SU-DHL-6 (cell line): ENCODE data around the gene DUSP9.

Source experiments
- H2AFZ ChIP-seq: fragments of 200-600 bp; sonication (generic); 2 replicates; pipeline ENCODE4 v1.6.1; 2014; ENCODE audit warnings: low read depth, mild to moderate bottlenecking, moderate library complexity, mixed read lengths, antibody characterized with exemption, low read length; ENCODE audit not compliant: severe bottlenecking
- H3F3A ChIP-seq: fragments of 200-600 bp; shearing (Covaris generic); 2 replicates; pipeline ENCODE4 v1.6.0; 2016; ENCODE audit warnings: antibody characterized with exemption, mild to moderate bottlenecking; ENCODE audit not compliant: insufficient read depth
- H3K27ac ChIP-seq: fragments of 200-600 bp; sonication (generic); 2 replicates; pipeline ENCODE4 v1.5.1; 2016; ENCODE audit warnings: low read depth, mild to moderate bottlenecking, low read length, moderate library complexity, mixed read lengths
- H3K27me3 ChIP-seq: fragments of 200-600 bp; sonication (generic), shearing (Covaris generic); 2 replicates; pipeline ENCODE4 v1.6.0; 2014; ENCODE audit warnings: mild to moderate bottlenecking, low read length
- H3K36me3 ChIP-seq: fragments of 200-600 bp; sonication (generic); 2 replicates; pipeline ENCODE4 v1.6.1; 2014; ENCODE audit warnings: mild to moderate bottlenecking, low read length, mixed read lengths
- H3K4me2 ChIP-seq: fragments of 300-600, 200-600 bp; shearing (Covaris generic), sonication (generic); 2 replicates; pipeline ENCODE4 v1.6.0; 2014; ENCODE audit warnings: low read length, low read depth, mild to moderate bottlenecking; ENCODE audit not compliant: poor library complexity, severe bottlenecking
- H3K4me3 ChIP-seq: fragments of 200-600 bp; sonication (generic); 2 replicates; pipeline ENCODE4 v1.5.1; 2014; ENCODE audit warnings: antibody characterized with exemption, low read length, mild to moderate bottlenecking, mixed read lengths; ENCODE audit not compliant: insufficient read depth, poor library complexity, severe bottlenecking
- H3K79me2 ChIP-seq: fragments of 200-600 bp; sonication (generic); 2 replicates; pipeline ENCODE4 v1.6.1; 2014; ENCODE audit warnings: mild to moderate bottlenecking, low read length, moderate library complexity; ENCODE audit not compliant: insufficient read depth
- H3K9ac ChIP-seq: fragments of 200-600 bp; sonication (generic); 2 replicates; pipeline ENCODE4 v1.7.0; 2014; ENCODE audit warnings: mild to moderate bottlenecking, low read length
- H3K9me2 ChIP-seq: fragments of 200-600 bp; sonication (generic); replicated peaks from 2 replicates; pipeline ENCODE4 v1.6.1; 2014; ENCODE audit warnings: low read length; ENCODE audit not compliant: insufficient read depth
- H3K9me3 ChIP-seq: fragments of 200-600 bp; sonication (generic); 2 replicates; pipeline ENCODE4 v1.6.1; 2014; ENCODE audit warnings: low read length, mixed read lengths; ENCODE audit not compliant: insufficient read depth
- H4K20me1 ChIP-seq: fragments of 200-600 bp; sonication (generic); 2 replicates; pipeline ENCODE4 v1.6.1; 2014; ENCODE audit warnings: low read depth, mild to moderate bottlenecking, antibody characterized with exemption, low read length, moderate library complexity, mixed read lengths
- EZH2phosphoT487 ChIP-seq: fragments of 200-600 bp; sonication (generic), shearing (Covaris generic); conservative IDR thresholded peaks from 2 replicates; pipeline ENCODE4 v1.6.1; 2018; ENCODE audit warnings: mild to moderate bottlenecking, antibody characterized with exemption, low read length, moderate library complexity, mixed read lengths
- TF ChIP-seq, protein P1 (sequence below): fragments of 200-600 bp; sonication (generic); IDR thresholded peaks from one replicate; pipeline ENCODE4 v1.5.1; 2017; ENCODE audit warnings: antibody characterized with exemption, mild to moderate bottlenecking, low read length, moderate library complexity; ENCODE audit not compliant: insufficient read depth, poor library complexity, severe bottlenecking

DUSP9 gene, protein sequence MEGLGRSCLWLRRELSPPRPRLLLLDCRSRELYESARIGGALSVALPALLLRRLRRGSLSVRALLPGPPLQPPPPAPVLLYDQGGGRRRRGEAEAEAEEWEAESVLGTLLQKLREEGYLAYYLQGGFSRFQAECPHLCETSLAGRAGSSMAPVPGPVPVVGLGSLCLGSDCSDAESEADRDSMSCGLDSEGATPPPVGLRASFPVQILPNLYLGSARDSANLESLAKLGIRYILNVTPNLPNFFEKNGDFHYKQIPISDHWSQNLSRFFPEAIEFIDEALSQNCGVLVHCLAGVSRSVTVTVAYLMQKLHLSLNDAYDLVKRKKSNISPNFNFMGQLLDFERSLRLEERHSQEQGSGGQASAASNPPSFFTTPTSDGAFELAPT

DNA sequence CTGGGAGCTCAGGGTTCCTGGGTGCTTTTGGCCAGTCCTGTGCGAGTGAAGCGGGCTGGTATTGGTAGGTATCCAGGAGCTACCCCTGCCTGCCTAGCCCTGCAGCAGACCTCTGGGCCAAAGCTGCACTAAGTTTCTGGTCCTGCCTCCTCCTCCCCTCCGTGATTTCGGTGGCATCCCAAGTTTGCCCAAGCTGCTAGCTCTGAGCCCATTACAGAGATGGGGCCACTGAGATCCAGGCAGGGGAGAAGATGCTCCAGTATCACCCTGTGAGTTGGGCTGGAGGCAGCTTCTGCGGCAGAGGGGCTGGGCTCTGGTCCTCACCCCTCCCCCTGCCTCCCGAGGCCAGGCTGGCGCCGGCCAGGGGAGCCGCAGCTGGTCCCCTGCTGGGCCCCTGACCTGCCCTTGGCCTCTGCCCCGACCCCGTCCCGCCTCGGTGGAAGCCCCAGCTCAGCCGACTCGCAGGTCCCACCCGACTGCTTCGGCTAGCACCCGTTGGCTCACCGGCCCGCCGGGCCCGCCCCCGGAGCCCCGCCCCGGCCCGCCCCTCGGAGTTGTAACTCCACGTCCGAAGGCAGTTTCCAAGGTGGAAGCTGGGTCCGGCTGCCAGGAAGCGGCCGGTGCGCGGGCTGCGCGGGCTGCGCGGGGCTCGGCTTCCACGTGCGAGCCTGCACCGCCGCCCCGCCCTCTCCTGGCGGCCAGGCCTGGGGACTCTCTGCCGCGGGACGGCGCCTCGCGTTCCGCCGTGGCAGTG, at the start of gene DUSP9:
Gene DUSP9, plus strand, starts transcription at position 584 of the 754 bp plus-strand sequence. CDS start 751 bp downstream, outside the sequence.
- Histone ChIP-seq H3K9me2 (no peaks in the 10 kb centered on the region), H2AFZ (no peak within 1 kb of the TSS), H3K27me3 (no peaks in the 10 kb centered on the region), H3K9me3 (no peaks in the 10 kb centered on the region), H3K9ac (no peak within 1 kb of the TSS), H3F3A (no peaks in the 10 kb centered on the region), H3K27ac (no peak within 1 kb of the TSS), H3K4me2 (no peak within 1 kb of the TSS), H3K79me2 (no peaks in the 10 kb centered on the region), H3K4me3 (no peak within 1 kb of the TSS), H4K20me1 (no peaks in the 10 kb centered on the region), H3K36me3 (no peaks in the 10 kb centered on the region)
- TF ChIP-seq EZH2phosphoT487, result no peak
- TF ChIP-seq, protein P1, sequence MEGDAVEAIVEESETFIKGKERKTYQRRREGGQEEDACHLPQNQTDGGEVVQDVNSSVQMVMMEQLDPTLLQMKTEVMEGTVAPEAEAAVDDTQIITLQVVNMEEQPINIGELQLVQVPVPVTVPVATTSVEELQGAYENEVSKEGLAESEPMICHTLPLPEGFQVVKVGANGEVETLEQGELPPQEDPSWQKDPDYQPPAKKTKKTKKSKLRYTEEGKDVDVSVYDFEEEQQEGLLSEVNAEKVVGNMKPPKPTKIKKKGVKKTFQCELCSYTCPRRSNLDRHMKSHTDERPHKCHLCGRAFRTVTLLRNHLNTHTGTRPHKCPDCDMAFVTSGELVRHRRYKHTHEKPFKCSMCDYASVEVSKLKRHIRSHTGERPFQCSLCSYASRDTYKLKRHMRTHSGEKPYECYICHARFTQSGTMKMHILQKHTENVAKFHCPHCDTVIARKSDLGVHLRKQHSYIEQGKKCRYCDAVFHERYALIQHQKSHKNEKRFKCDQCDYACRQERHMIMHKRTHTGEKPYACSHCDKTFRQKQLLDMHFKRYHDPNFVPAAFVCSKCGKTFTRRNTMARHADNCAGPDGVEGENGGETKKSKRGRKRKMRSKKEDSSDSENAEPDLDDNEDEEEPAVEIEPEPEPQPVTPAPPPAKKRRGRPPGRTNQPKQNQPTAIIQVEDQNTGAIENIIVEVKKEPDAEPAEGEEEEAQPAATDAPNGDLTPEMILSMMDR, result no peak

DNA sequence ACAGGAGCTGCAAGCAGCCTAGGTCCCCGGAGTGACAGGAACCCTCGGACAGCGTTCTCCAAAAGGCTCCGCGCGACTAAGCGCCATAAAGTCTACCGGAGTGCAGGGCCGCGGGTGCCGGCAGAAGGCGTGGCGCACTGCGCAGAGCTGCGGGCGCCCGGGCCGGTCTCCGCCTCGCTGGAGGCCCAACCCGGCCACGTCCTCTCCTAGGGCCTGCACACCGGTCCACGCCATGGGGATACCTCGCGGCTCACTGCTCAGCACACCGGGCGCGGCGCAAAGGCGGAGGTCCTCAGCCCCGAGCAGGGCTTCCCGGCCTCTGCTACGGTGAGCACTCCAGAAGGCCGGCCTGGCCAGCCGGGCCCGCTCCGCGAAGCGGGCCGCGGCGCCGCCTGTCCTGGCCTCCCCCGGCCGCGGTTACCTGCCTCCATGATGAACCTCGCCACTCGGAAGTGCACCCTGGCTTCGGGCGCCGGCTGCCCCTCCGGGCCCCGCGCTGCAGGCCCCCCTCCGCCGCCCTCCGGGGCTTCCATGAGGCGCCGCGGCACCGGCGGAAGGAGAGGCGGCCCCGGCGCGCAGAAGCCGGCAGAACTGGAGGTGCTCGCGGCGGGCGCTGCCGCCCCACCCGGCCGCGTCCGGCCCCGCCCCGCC, 48.3 kb upstream of the DUSP9 start, which contains the start of gene CCNQ:
Gene CCNQ, minus strand, starts transcription at position 599 of the 651 bp plus-strand sequence. Its CDS starts 66 bp downstream, at position 533.
- peak within 1 kb of the TSS; percentile 61 for H3K4me2 ChIP-seq
- H3K79me2 ChIP-seq, result no peaks in the 10 kb centered on the region
- H2AFZ ChIP-seq, result peak within 1 kb of the TSS; percentile 99
- peak within 1 kb of the TSS; percentile 75 for H3K9ac ChIP-seq
- TF ChIP-seq, protein P1, result no peak
- TF ChIP-seq EZH2phosphoT487, result no peak
- no peaks in the 10 kb centered on the region for H3F3A ChIP-seq
- H3K27ac ChIP-seq, result no peak within 1 kb of the TSS
- no peaks in the 10 kb centered on the region for H3K27me3 ChIP-seq
- H3K36me3 ChIP-seq, result no peaks in the 10 kb centered on the region
- no peaks in the 10 kb centered on the region for H3K9me3 ChIP-seq
- H4K20me1 ChIP-seq, result no peaks in the 10 kb centered on the region
- peak within 1 kb of the TSS; percentile 66 for H3K4me3 ChIP-seq
- no peaks in the 10 kb centered on the region for H3K9me2 ChIP-seq

DNA sequence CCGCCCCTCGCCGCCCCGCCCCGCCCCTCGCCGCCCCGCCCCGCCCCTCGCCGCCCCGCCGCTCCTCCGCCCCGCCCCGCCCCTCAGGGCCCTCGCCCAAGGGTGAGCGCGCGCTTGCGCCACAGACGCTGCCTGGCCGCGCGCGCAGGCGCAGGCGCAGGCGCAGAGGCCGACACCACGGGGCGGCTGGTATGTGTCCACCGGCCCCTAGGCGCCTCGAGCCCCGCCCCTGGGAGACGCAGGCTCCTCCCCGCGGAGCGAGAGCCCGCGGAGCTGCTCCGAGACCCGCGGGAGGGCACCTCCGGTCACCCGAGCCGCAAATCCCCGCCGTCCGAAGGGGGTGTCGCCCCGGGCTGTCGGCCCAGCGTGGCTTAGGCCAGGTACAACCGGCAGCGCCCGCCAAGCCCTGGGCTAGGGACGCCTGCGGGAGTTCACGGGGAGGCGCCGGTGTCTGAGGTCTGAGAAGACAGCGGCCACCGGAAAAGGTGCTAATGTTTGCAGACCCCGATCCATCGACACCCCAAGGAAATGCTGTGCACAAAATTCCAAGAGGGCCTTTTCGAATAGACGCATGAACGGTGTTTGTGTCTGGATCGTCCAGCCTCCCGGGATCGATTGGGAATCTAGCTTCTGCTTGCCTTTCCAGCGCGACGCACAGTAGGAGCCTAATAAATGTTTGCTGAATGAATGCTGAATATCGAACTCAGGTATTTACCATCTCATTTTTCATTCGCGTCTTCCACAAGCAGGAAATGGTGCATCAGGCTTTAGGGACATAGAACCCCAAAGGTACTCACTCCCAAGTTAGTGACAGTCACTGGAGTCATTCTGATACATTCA, 47.6 kb upstream of the DUSP9 start:
- Histone ChIP-seq H3K4me3 (peak overlapping the region; percentile 66), H3K27ac (no peak overlapping the region), H3K27me3 (no peaks in the 10 kb centered on the region), H3K9me2 (no peaks in the 10 kb centered on the region), H3K9ac (peak overlapping the region; percentile 75), H3K4me2 (peak overlapping the region; percentile 61), H3K9me3 (no peaks in the 10 kb centered on the region), H3K79me2 (no peaks in the 10 kb centered on the region), H4K20me1 (no peaks in the 10 kb centered on the region), H3K36me3 (no peaks in the 10 kb centered on the region), H2AFZ (peak overlapping the region; percentile 99), H3F3A (no peaks in the 10 kb centered on the region)
- TF ChIP-seq, protein P1, result no peak
- TF ChIP-seq EZH2phosphoT487, result no peak
